T-helper 2 cell treated with Interferon-gamma antibody and Interleukin-4, amounts not matched to agents 5 μg/mL and 100 μg/mL, for 36 hours (primary cell): Measurements from ENCODE around the gene UBE2H.
A peak's percentile ranks its signal among the peaks of the same experiment; 100 is the strongest.
"Not testable (repeated sequence)": the region's sequence is repeated elsewhere in the genome, so short reads cannot be mapped to it uniquely, and the experiment has no call there.

ENCODE experiments used
- DNase-seq: peaks from one replicate; pipeline ENCODE4 v3.0.0; 2021; ENCODE audit warnings: low spot score
- H3K27ac Mint-ChIP-seq: one replicate; pipeline ENCODE4 v1.8.0; 2021; ENCODE audit warnings: mild to moderate bottlenecking, mixed read lengths
- H3K27me3 Mint-ChIP-seq: one replicate; pipeline ENCODE4 v1.8.0; 2021; ENCODE audit warnings: low read depth, mixed read lengths
- H3K36me3 Mint-ChIP-seq: one replicate; pipeline ENCODE4 v1.8.0; 2021; ENCODE audit warnings: low read depth, mixed read lengths
- H3K4me1 Mint-ChIP-seq: one replicate; pipeline ENCODE4 v1.8.0; 2021; ENCODE audit warnings: low read depth, mixed read lengths
- H3K4me3 Mint-ChIP-seq: one replicate; pipeline ENCODE4 v1.8.0; 2022; ENCODE audit warnings: mild to moderate bottlenecking, moderate library complexity, mixed read lengths
- H3K9me3 Mint-ChIP-seq: one replicate; pipeline ENCODE4 v1.8.0; 2021; ENCODE audit warnings: mixed read lengths

Gene UBE2H

GRCh38 chr7:129845178-129845971, 107.4 kb downstream of the UBE2H start:
- H3K27me3 Mint-ChIP-seq, result no peaks in the 10 kb centered on the region
- no peak overlapping the region for H3K27ac Mint-ChIP-seq
- peaks cover 7% of the 10 kb centered on the region for H3K36me3 Mint-ChIP-seq
- H3K9me3 Mint-ChIP-seq, result no peaks in the 10 kb centered on the region
- no peak for DNase-seq
- no peak overlapping the region for H3K4me3 Mint-ChIP-seq
- peaks cover 31% of the 10 kb centered on the region for H3K4me1 Mint-ChIP-seq

- Mint-ChIP-seq H3K4me1 (peaks cover 31% of the 10 kb centered on the region), H3K4me3 (peak overlapping the region; percentile 11), H3K36me3 (peaks cover 8% of the 10 kb centered on the region), H3K9me3 (no peaks in the 10 kb centered on the region), H3K27me3 (no peaks in the 10 kb centered on the region), H3K27ac (peak overlapping the region; percentile 55)
- no peak for DNase-seq
These were observed 108.6 kb downstream of the UBE2H start for GRCh38 chr7:129843978-129844840.

GRCh38 chr7:129843365-129843898, 109.3 kb downstream of the UBE2H start:
- no peaks in the 10 kb centered on the region for H3K9me3 Mint-ChIP-seq
- no peak overlapping the region for H3K27ac Mint-ChIP-seq
- no peak for DNase-seq
- H3K36me3 Mint-ChIP-seq, result peaks cover 10% of the 10 kb centered on the region
- H3K27me3 Mint-ChIP-seq, result no peaks in the 10 kb centered on the region
- no peak overlapping the region for H3K4me3 Mint-ChIP-seq
- peaks cover 31% of the 10 kb centered on the region for H3K4me1 Mint-ChIP-seq

GRCh38 chr7:129841465-129841864, 111.3 kb downstream of the UBE2H start:
- Mint-ChIP-seq H3K4me3 (no peak overlapping the region), H3K36me3 (peaks cover 10% of the 10 kb centered on the region), H3K9me3 (no peaks in the 10 kb centered on the region), H3K27me3 (no peaks in the 10 kb centered on the region), H3K27ac (no peak overlapping the region), H3K4me1 (peaks cover 31% of the 10 kb centered on the region)
- no peak for DNase-seq

- H3K36me3 Mint-ChIP-seq, result peaks cover 12% of the 10 kb centered on the region
- H3K9me3 Mint-ChIP-seq, result no peaks in the 10 kb centered on the region
- H3K27me3 Mint-ChIP-seq, result no peaks in the 10 kb centered on the region
- no peak overlapping the region for H3K27ac Mint-ChIP-seq
- H3K4me1 Mint-ChIP-seq, result peaks cover 30% of the 10 kb centered on the region
- H3K4me3 Mint-ChIP-seq, result no peak overlapping the region
- DNase-seq, result no peak
These were observed 112.0 kb downstream of the UBE2H start for GRCh38 chr7:129840757-129841156.

- peaks cover 11% of the 10 kb centered on the region for H3K4me1 Mint-ChIP-seq
- DNase-seq, result no peak
- H3K36me3 Mint-ChIP-seq, result peaks cover 8% of the 10 kb centered on the region
- no peak overlapping the region for H3K4me3 Mint-ChIP-seq
- no peaks in the 10 kb centered on the region for H3K9me3 Mint-ChIP-seq
- no peaks in the 10 kb centered on the region for H3K27me3 Mint-ChIP-seq
- no peak overlapping the region for H3K27ac Mint-ChIP-seq
These were observed 115.8 kb downstream of the UBE2H start for GRCh38 chr7:129836983-129837382.

- no peak overlapping the region for H3K27ac Mint-ChIP-seq
- H3K4me3 Mint-ChIP-seq, result no peak overlapping the region
- H3K36me3 Mint-ChIP-seq, result peaks cover 8% of the 10 kb centered on the region
- no peaks in the 10 kb centered on the region for H3K9me3 Mint-ChIP-seq
- H3K4me1 Mint-ChIP-seq, result no peaks in the 10 kb centered on the region
- DNase-seq, result no peak
- H3K27me3 Mint-ChIP-seq, result no peaks in the 10 kb centered on the region
These were observed 117.2 kb downstream of the UBE2H start for GRCh38 chr7:129835569-129835968.

- H3K4me3 Mint-ChIP-seq, H3K27me3 Mint-ChIP-seq, DNase-seq, H3K9me3 Mint-ChIP-seq, H3K27ac Mint-ChIP-seq, H3K36me3 Mint-ChIP-seq: not testable (repeated sequence)
- peaks cover 12% of the 10 kb centered on the region for H3K4me1 Mint-ChIP-seq
These were observed 119.4 kb downstream of the UBE2H start for GRCh38 chr7:129833353-129833752.

GRCh38 chr7:129832701-129833227, 120.0 kb downstream of the UBE2H start:
- peaks cover 5% of the 10 kb centered on the region for H3K36me3 Mint-ChIP-seq
- peaks cover 12% of the 10 kb centered on the region for H3K4me1 Mint-ChIP-seq
- DNase-seq, result no peak
- no peak overlapping the region for H3K4me3 Mint-ChIP-seq
- no peaks in the 10 kb centered on the region for H3K9me3 Mint-ChIP-seq
- H3K27ac Mint-ChIP-seq, result no peak overlapping the region
- H3K27me3 Mint-ChIP-seq, result no peaks in the 10 kb centered on the region

GRCh38 chr7:129832282-129832681, 120.5 kb downstream of the UBE2H start:
- peaks cover 5% of the 10 kb centered on the region for H3K36me3 Mint-ChIP-seq

GRCh38 chr7:129831424-129832058, 121.2 kb downstream of the UBE2H start:
- DNase-seq, result no peak
- no peak overlapping the region for H3K4me3 Mint-ChIP-seq
- no peaks in the 10 kb centered on the region for H3K27me3 Mint-ChIP-seq
- peaks cover 12% of the 10 kb centered on the region for H3K4me1 Mint-ChIP-seq
- H3K27ac Mint-ChIP-seq, result no peak overlapping the region
- H3K9me3 Mint-ChIP-seq, result no peaks in the 10 kb centered on the region
- peaks cover 5% of the 10 kb centered on the region for H3K36me3 Mint-ChIP-seq

More at GRCh38 chr7:129832282-129832681, 120.5 kb downstream of the UBE2H start:
- H3K27ac Mint-ChIP-seq, result no peak overlapping the region
- no peaks in the 10 kb centered on the region for H3K9me3 Mint-ChIP-seq
- H3K4me3 Mint-ChIP-seq, result no peak overlapping the region
- no peak for DNase-seq
- peaks cover 12% of the 10 kb centered on the region for H3K4me1 Mint-ChIP-seq
- no peaks in the 10 kb centered on the region for H3K27me3 Mint-ChIP-seq

- H3K4me3 Mint-ChIP-seq, result no peak overlapping the region
- H3K9me3 Mint-ChIP-seq, result no peaks in the 10 kb centered on the region
- H3K27me3 Mint-ChIP-seq, result no peaks in the 10 kb centered on the region
- DNase-seq, result no peak
- H3K27ac Mint-ChIP-seq, result no peak overlapping the region
- peaks cover 3% of the 10 kb centered on the region for H3K36me3 Mint-ChIP-seq
- H3K4me1 Mint-ChIP-seq, result peaks cover 12% of the 10 kb centered on the region
These were observed 121.8 kb downstream of the UBE2H start for GRCh38 chr7:129830949-129831348.

- Mint-ChIP-seq H3K9me3 (no peaks in the 10 kb centered on the region), H3K4me3 (peak overlapping the region; percentile 65), H3K27me3 (no peaks in the 10 kb centered on the region), H3K36me3 (peaks cover 3% of the 10 kb centered on the region), H3K4me1 (peaks cover 15% of the 10 kb centered on the region), H3K27ac (no peak overlapping the region)
- DNase-seq, result peak; percentile 47
These were observed 122.8 kb downstream of the UBE2H start for GRCh38 chr7:129829737-129830631.
